GM12878 (cell line): ENCODE results near the gene MYH10. TPM values are rescaled to one million over a fixed set of nuclear protein-coding genes. Genes with fewer than 3 reads are reported as not detected.

Experiments used
- ATAC-seq: fragments of 200-7000 bp; cut with Tn5 transposase; 3 replicates; pipeline ENCODE4 v1.9.1; 2020; ENCODE audit warnings: mild to moderate bottlenecking, moderate library complexity
- BruUV-seq: library from RNA; stranded (reverse); fragments of 400-500 nt; replicated peaks from 2 replicates; lab custom pipeline; 2021; lab: Mats Ljungman, UMichigan
- CTCF ChIA-PET: fragments of 300-600 bp; sonication (Branson Sonifier 250); formaldehyde crosslinking; extraction: SDS; loops from one replicate; lab custom pipeline; 2021; ENCODE audit warnings: inconsistent platforms; lab: Yijun Ruan, JAX
- POLR2A ChIA-PET: fragments of 350-600 bp; formaldehyde crosslinking; extraction: SDS; loops from one replicate; lab custom pipeline; 2021; ENCODE audit warnings: inconsistent platforms; lab: Charles Lee
- RAD21 ChIA-PET: fragments of 300-600 bp; sonication (Branson Sonifier 250); formaldehyde crosslinking; loops from one replicate; lab custom pipeline; 2023; ENCODE audit warnings: antibody characterized with exemption; ENCODE audit not compliant: unreplicated experiment; lab: Charles Lee
- SMC1A ChIA-PET: fragments of 300-600 bp; sonication (Branson Sonifier 250); formaldehyde crosslinking; loops from one replicate; lab custom pipeline; 2023; ENCODE audit not compliant: unreplicated experiment, uncharacterized antibody; lab: Charles Lee
- DNase-seq: peaks from one replicate; pipeline ENCODE4 v3.0.0-alpha.2; 2011; ENCODE audit warnings: low read depth, low spot score
- FAIRE-seq: peaks from 3 replicates; lab custom pipeline; 2011; peaks lifted over from hg19 to GRCh38; lab: Jason Lieb, UNC
- H2AFZ ChIP-seq: 2 replicates; pipeline ENCODE4 v1.6.0; 2011; ENCODE audit warnings: low read depth, low read length, control low read depth; ENCODE audit not compliant: control insufficient read depth
- H3K27ac ChIP-seq: 2 replicates; pipeline ENCODE4 v1.5.1; 2011; ENCODE audit warnings: control low read depth; ENCODE audit not compliant: control insufficient read depth, insufficient read depth
- H3K27me3 ChIP-seq, 2 experiments: replicated peaks in 1 of 2; 2 replicates each; pipeline versions ENCODE4 v1.6.0 to v1.6.1; 2011; ENCODE audit warnings: low read length in 1 of 2; ENCODE audit not compliant: control insufficient read depth in 2 of 2, insufficient read depth in 2 of 2
- H3K36me3 ChIP-seq, 2 experiments: 2 replicates each; pipeline ENCODE4 v1.5.1; 2011; ENCODE audit warnings: low read length in 1 of 2; ENCODE audit not compliant: control insufficient read depth in 2 of 2, insufficient read depth in 2 of 2
- H3K4me1 ChIP-seq: 2 replicates; pipeline ENCODE4 v1.6.1; 2011; ENCODE audit warnings: mild to moderate bottlenecking, low read length, moderate library complexity, mixed read lengths; ENCODE audit not compliant: control insufficient read depth, insufficient read depth
- H3K4me2 ChIP-seq: 2 replicates; pipeline ENCODE4 v1.6.0; 2011; ENCODE audit warnings: control low read depth; ENCODE audit not compliant: control insufficient read depth, insufficient read depth
- H3K4me3 ChIP-seq: fragments of 200-600 bp; sonication (generic); 2 replicates; pipeline ENCODE4 v1.5.1; 2016
- H3K79me2 ChIP-seq: 2 replicates; pipeline ENCODE4 v1.6.0; 2011; ENCODE audit warnings: low read length; ENCODE audit not compliant: control insufficient read depth, insufficient read depth
- H3K9ac ChIP-seq: 2 replicates; pipeline ENCODE4 v1.8.0; 2011; ENCODE audit warnings: low read length, control low read depth, mixed read lengths; ENCODE audit not compliant: control insufficient read depth, insufficient read depth
- H3K9me3 ChIP-seq: replicated peaks from 3 replicates; pipeline ENCODE4 v1.5.1; 2011; ENCODE audit warnings: mild to moderate bottlenecking, low read length; ENCODE audit not compliant: control insufficient read depth, insufficient read depth
- H4K20me1 ChIP-seq: 2 replicates; pipeline ENCODE4 v1.6.0; 2011; ENCODE audit not compliant: control insufficient read depth, insufficient read depth
- HDAC6 ChIP-seq: fragments of 200-600 bp; sonication (generic); IDR thresholded peaks from one replicate; pipeline ENCODE4 v1.8.0; 2017; ENCODE audit warnings: antibody characterized with exemption; ENCODE audit not compliant: unreplicated experiment
- IRF4 ChIP-seq: IDR thresholded peaks from 2 replicates; pipeline ENCODE4 v1.6.1; 2011; ENCODE audit warnings: low read depth, low read length
- USF2 ChIP-seq: IDR thresholded peaks from 2 replicates; pipeline ENCODE4 v1.6.1; 2011; ENCODE audit warnings: low read depth, low read length, improper control_type of control experiment, borderline replicate concordance
- ZNF592 ChIP-seq: fragments of 450-650 bp; IDR thresholded peaks from 2 replicates; pipeline ENCODE4 v1.6.1; 2017; ENCODE audit warnings: mild to moderate bottlenecking, moderate library complexity
- WGBS: methylation state at CpG from one replicate; pipeline ENCODE4 v1.1.6; 2016; ENCODE audit warnings: low lambda C conversion rate; ENCODE audit not compliant: insufficient replicate concordance, insufficient coverage; ENCODE audit errors: missing lambda C conversion rate; 5-methylcytosine and 5-hydroxymethylcytosine counted together
- in situ Hi-C: fragments of 300-500 bp; cut with MboI; formaldehyde crosslinking; loops from 9 replicates; pipeline ENCODE4 v1.14.3; 2018; ENCODE audit warnings: mixed read lengths
- intact Hi-C: fragments of 100-400 bp; cut with micrococcal nuclease; formaldehyde crosslinking; loops from one replicate; pipeline ENCODE4 v1.14.2; 2022; ENCODE audit not compliant: unreplicated experiment
- polyA plus RNA-seq, 11 experiments: library from polyadenylated mRNA; depleted of rRNA in 4 of 11; unstranded in 6 of 11; stranded (reverse) in 5 of 11; fragments of >200 nt; fragmentation: Nextera tagmentation in 4 of 11; fragmentation: Illumina TruSeq in 1 of 11; extraction: Ambion mirVana in 4 of 11; extraction: Trizol in 1 of 11; gene quantifications; 1 replicate in 1 of 11; 2 replicates in 10 of 11; pipeline versions ENCODE4 v1.2.1 to v1.2.3, GENCODE V29; 2011 to 2016; ENCODE audit warnings: inconsistent platforms in 2 of 11, missing spikeins in 2 of 11, low read depth in 1 of 11
- total RNA-seq, 4 experiments: library from RNA; depleted of rRNA in 3 of 4; stranded (reverse); fragments of >200 nt in 3 of 4; fragmentation: Illumina TruSeq in 1 of 4; extraction: Trizol in 1 of 4; gene quantifications; 2 replicates each; pipeline versions ENCODE4 v1.2.1 to v1.2.3, GENCODE V29; 2013 to 2021
- TF ChIP-seq, protein P1 (sequence below): IDR thresholded peaks from 2 replicates; pipeline ENCODE4 v1.6.1; 2012; ENCODE audit warnings: improper control_type of control experiment, low read depth, low read length; ENCODE audit not compliant: insufficient replicate concordance

Gene MYH10
- total and polyA plus RNA-seq, 10 of the 15 experiments (the other 5 are each of a cell fraction or from before 2014, with no cell fraction given), result 0.33 to 7.1 (median 1.0) TPM

DNA sequence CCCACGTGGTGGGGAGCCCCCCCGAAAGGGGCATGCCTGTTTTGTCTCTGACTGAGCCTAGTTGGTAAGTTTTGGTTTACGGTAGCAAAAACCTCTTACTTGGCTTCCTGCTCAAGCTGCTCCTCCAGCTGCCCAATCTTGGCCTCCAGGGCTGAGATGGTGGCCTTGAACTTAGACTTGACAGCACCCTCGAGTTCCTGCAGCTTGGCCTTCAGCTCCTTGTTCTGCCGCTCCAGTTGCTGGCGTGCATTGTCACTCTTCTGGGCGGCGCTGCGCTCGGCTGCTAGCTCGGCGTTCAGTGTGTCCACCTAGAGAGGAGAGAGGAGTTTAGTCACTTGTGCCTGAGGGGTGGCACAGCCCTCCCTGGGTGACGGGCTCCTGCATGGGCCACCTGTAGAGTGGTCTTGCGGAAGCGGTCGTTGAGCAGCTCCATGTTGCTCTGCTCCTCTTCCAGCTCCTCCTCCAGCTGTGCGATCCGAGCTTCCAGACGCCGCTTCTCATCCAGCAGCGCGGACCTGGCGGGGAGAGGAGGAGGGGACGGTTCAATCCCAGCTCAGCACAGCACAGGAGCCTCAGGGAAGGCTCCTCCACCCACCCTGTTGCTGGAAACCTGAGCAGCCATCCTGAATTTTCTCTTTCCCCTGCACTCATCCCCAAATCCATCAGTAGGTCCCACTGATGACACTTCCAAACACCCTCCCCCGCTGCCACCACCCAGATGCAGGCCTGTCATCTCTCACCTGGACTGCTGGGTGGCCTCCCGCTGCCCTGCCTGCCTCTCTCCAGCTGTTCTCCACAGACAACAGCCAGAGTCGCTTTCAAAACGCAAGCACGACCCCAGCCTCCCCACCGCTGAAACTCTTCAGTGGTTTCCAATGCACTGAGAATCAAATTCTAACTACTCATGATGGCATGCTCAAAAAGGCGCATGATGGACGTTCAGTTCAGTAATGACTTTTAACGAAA lies 150.2 kb downstream of the MYH10 start (continued):
- TF ChIP-seq ZNF592 (no peak), HDAC6 (no peak), IRF4 (no peak)

DNA sequence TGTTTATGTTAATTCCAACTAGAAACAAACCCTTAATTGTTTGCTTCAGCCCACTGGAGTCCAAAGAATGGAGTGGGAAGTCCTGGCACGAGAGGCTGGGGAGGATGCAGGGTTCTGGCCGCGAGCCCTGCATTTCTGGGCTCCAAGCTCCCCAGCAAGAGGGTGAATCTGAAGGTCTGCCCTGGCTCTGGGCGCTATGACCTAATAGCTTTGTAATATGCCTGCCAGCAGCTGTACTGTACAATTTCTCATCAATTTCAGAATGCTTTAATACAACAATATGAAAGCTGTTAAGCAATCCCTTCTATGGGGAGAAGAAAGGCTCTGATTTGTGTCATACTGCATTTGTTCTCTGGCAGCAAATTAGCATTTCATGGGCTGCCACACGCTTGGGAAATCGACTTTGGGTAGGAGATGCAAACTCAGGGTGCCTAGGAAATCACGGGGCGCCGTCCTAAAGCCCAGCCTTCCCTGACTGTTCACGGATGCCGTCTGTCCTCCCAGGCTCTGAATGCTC lies 151.0 kb downstream of the MYH10 start:
- BruUV-seq, result no TSS peak
- Histone ChIP-seq H3K4me2 (no peak overlapping the region), H3K27ac (no peak overlapping the region), H2AFZ (no peak overlapping the region), H3K27me3 (no peaks in the 10 kb centered on the region), H3K4me3 (no peak overlapping the region), H3K4me1 (no peaks in the 10 kb centered on the region), H3K36me3 (peaks cover 6 to 13% of the 10 kb centered on the region in 2 experiments; a peak in 2 of 4 replicates), H3K79me2 (no peaks in the 10 kb centered on the region), H3K9me3 (peaks cover 2% of the 10 kb centered on the region; the same call in 1 of the 3 replicates), H4K20me1 (no peaks in the 10 kb centered on the region; the same call in 1 of the 2 replicates), H3K9ac (no peak overlapping the region)
- WGBS, result 90% methylated on average over 11 of the region's 11 CpGs
- no peak for DNase-seq
- no peak for FAIRE-seq
- intact Hi-C loops (no loop called here), in situ Hi-C loops (no loop called here)
- SMC1A ChIA-PET, result no interaction called here
- CTCF ChIA-PET, result no interaction called here
- POLR2A ChIA-PET, result no interaction called here
- no peak for ATAC-seq
- RAD21 ChIA-PET, result no interaction called here
- TF ChIP-seq, protein P1, sequence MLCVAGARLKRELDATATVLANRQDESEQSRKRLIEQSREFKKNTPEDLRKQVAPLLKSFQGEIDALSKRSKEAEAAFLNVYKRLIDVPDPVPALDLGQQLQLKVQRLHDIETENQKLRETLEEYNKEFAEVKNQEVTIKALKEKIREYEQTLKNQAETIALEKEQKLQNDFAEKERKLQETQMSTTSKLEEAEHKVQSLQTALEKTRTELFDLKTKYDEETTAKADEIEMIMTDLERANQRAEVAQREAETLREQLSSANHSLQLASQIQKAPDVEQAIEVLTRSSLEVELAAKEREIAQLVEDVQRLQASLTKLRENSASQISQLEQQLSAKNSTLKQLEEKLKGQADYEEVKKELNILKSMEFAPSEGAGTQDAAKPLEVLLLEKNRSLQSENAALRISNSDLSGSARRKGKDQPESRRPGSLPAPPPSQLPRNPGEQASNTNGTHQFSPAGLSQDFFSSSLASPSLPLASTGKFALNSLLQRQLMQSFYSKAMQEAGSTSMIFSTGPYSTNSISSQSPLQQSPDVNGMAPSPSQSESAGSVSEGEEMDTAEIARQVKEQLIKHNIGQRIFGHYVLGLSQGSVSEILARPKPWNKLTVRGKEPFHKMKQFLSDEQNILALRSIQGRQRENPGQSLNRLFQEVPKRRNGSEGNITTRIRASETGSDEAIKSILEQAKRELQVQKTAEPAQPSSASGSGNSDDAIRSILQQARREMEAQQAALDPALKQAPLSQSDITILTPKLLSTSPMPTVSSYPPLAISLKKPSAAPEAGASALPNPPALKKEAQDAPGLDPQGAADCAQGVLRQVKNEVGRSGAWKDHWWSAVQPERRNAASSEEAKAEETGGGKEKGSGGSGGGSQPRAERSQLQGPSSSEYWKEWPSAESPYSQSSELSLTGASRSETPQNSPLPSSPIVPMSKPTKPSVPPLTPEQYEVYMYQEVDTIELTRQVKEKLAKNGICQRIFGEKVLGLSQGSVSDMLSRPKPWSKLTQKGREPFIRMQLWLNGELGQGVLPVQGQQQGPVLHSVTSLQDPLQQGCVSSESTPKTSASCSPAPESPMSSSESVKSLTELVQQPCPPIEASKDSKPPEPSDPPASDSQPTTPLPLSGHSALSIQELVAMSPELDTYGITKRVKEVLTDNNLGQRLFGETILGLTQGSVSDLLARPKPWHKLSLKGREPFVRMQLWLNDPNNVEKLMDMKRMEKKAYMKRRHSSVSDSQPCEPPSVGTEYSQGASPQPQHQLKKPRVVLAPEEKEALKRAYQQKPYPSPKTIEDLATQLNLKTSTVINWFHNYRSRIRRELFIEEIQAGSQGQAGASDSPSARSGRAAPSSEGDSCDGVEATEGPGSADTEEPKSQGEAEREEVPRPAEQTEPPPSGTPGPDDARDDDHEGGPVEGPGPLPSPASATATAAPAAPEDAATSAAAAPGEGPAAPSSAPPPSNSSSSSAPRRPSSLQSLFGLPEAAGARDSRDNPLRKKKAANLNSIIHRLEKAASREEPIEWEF, result no peak
- TF ChIP-seq USF2, result no peak
